Ishikawa (cell line): ENCODE data around the gene CCDC154.
A peak's percentile ranks its signal among the peaks of the same experiment; 100 is the strongest.

Source experiments
- CEBPB ChIP-seq: IDR thresholded peaks from 2 replicates; pipeline ENCODE4 v1.6.1; 2012
- CREB1 ChIP-seq: IDR thresholded peaks from 2 replicates; pipeline ENCODE4 v1.6.1; 2012; ENCODE audit warnings: low read depth
- EGR1 ChIP-seq: IDR thresholded peaks from 2 replicates; pipeline ENCODE4 v1.6.1; 2012
- EP300 ChIP-seq: IDR thresholded peaks from 2 replicates; pipeline ENCODE4 v1.6.1; 2012; ENCODE audit warnings: borderline replicate concordance
- FOXM1 ChIP-seq: IDR thresholded peaks from 2 replicates; pipeline ENCODE4 v1.6.1; 2012; ENCODE audit warnings: low read depth, borderline replicate concordance
- MAX ChIP-seq: IDR thresholded peaks from 2 replicates; pipeline ENCODE4 v1.6.1; 2012
- NFIC ChIP-seq: IDR thresholded peaks from 2 replicates; pipeline ENCODE4 v1.6.1; 2012
- RAD21 ChIP-seq: IDR thresholded peaks from 2 replicates; pipeline ENCODE4 v1.6.1; 2012; ENCODE audit warnings: low read depth
- REST ChIP-seq: IDR thresholded peaks from 2 replicates; pipeline ENCODE4 v1.6.1; 2012; ENCODE audit warnings: low read depth, mild to moderate bottlenecking
- TAF1 ChIP-seq: IDR thresholded peaks from 2 replicates; pipeline ENCODE4 v1.6.1; 2012; ENCODE audit warnings: low read depth, mild to moderate bottlenecking
- TCF12 ChIP-seq: IDR thresholded peaks from 2 replicates; pipeline ENCODE4 v1.6.1; 2012; ENCODE audit warnings: low read depth
- TEAD4 ChIP-seq: IDR thresholded peaks from 2 replicates; pipeline ENCODE4 v1.6.1; 2012
- USF1 ChIP-seq: IDR thresholded peaks from 2 replicates; pipeline ENCODE4 v1.6.1; 2012
- YY1 ChIP-seq: IDR thresholded peaks from 2 replicates; pipeline ENCODE4 v1.6.1; 2012; ENCODE audit warnings: low read depth
- ZBTB7A ChIP-seq: IDR thresholded peaks from 2 replicates; pipeline ENCODE4 v1.6.1; 2012; ENCODE audit warnings: low read depth

The CCDC154 gene

GRCh38 chr16:1477033-1477432, 32.7 kb upstream of the CCDC154 start:
- TF ChIP-seq TAF1 (no peak), MAX (no peak), TEAD4 (no peak), USF1 (no peak), REST (no peak), ZBTB7A (no peak), CEBPB (no peak), TCF12 (no peak), NFIC (no peak), EGR1 (no peak), RAD21 (no peak), CREB1 (no peak), EP300 (no peak), YY1 (no peak), FOXM1 (no peak)

GRCh38 chr16:1475552-1476114, 31.3 kb upstream of the CCDC154 start:
- no peak for TF ChIP-seq MAX
- no peak for TF ChIP-seq REST
- TF ChIP-seq CEBPB, result no peak
- TF ChIP-seq ZBTB7A, result no peak
- no peak for TF ChIP-seq TAF1
- TF ChIP-seq FOXM1, result no peak
- no peak for TF ChIP-seq CREB1
- no peak for TF ChIP-seq EGR1
- no peak for TF ChIP-seq TCF12
- TF ChIP-seq YY1, result no peak
- TF ChIP-seq USF1, result no peak
- TF ChIP-seq NFIC, result no peak

- peak; percentile 96 for TF ChIP-seq MAX
- TF ChIP-seq TEAD4, result no peak
- TF ChIP-seq TAF1, result peak; percentile 58; the same call in 1 of the 2 replicates
- no peak; the same call in 1 of the 2 replicates for TF ChIP-seq RAD21
- TF ChIP-seq FOXM1, result no peak
- no peak; the same call in 1 of the 2 replicates for TF ChIP-seq YY1
- no peak for TF ChIP-seq CREB1
- TF ChIP-seq USF1, result peak; percentile 100
- TF ChIP-seq NFIC, result peak; percentile 48; the same call in 1 of the 2 replicates
- TF ChIP-seq EGR1, result no peak
- TF ChIP-seq EP300, result 0 out of 2 replicates have a peak, but pooled peaks have one; percentile 18
- no peak for TF ChIP-seq REST
- TF ChIP-seq TCF12, result peak; percentile 65; the same call in 1 of the 2 replicates
- TF ChIP-seq ZBTB7A, result no peak
- no peak for TF ChIP-seq CEBPB
Measured at GRCh38 chr16:1474796-1475551, 30.6 kb upstream of the CCDC154 start, which contains the start of gene CLCN7. TSS of gene CLCN7 (minus strand) at chr16:1475028. CDS start at chr16:1474974, 54 bp downstream.
